K562 (cell line): Measurements from ENCODE around the gene POT1. TPM values are rescaled to one million over a fixed set of nuclear protein-coding genes. Genes with fewer than 3 reads are reported as not detected.

ENCODE experiments used
- ATAC-seq: fragments of 200-7000 bp; cut with Tn5 transposase; 3 replicates; pipeline ENCODE4 v1.9.1; 2020; ENCODE audit warnings: moderate library complexity
- BruUV-seq: library from RNA; stranded (reverse); fragments of 400-500 nt; replicated peaks from 2 replicates; lab custom pipeline; 2021; lab: Mats Ljungman, UMichigan
- CTCF ChIA-PET: fragments of 300-600 bp; formaldehyde crosslinking; extraction: SDS; loops from one replicate; lab custom pipeline; 2021; ENCODE audit warnings: low intra/inter-chr PET ratio; lab: Yijun Ruan, JAX
- POLR2A ChIA-PET: fragments of 300-600, 350-650 bp; sonication (Branson Sonifier 250); formaldehyde crosslinking; extraction: SDS; loops from one replicate; lab custom pipeline; 2021; ENCODE audit warnings: antibody characterized with exemption, inconsistent platforms; lab: Yijun Ruan, JAX
- DNase-seq, 4 experiments: peaks; one replicate each; pipeline versions ENCODE4 v3.0.0 to v3.0.0-alpha.2; 2011 to 2018; ENCODE audit warnings: low spot score in 3 of 4, mixed read lengths in 3 of 4; ENCODE audit errors: extremely low read depth in 1 of 4
- FAIRE-seq: peaks from 2 replicates; lab custom pipeline; 2011; peaks lifted over from hg19 to GRCh38; lab: Jason Lieb, UNC
- H2AFZ ChIP-seq: 2 replicates; pipeline ENCODE4 v1.6.0; 2011; ENCODE audit warnings: low read depth, low read length, control low read depth, inconsistent platforms
- H3K27ac ChIP-seq: fragments of 200-600 bp; 3 replicates; pipeline ENCODE4 v1.8.0; 2011; ENCODE audit warnings: low read depth, mild to moderate bottlenecking, control low read depth, inconsistent platforms, low read length, moderate library complexity, mixed read lengths; ENCODE audit errors: extremely low read depth
- H3K27me3 ChIP-seq, 2 experiments: fragments of 300-600 bp in 1 of 2; 2 replicates in 1 of 2; 3 replicates in 1 of 2; pipeline versions ENCODE4 v1.6.0 to v1.8.0; 2011; ENCODE audit warnings: inconsistent platforms in 2 of 2, low read length in 2 of 2, mild to moderate bottlenecking in 1 of 2, mixed read lengths in 1 of 2, moderate library complexity in 1 of 2; ENCODE audit not compliant: control insufficient read depth in 2 of 2, insufficient read depth in 2 of 2
- H3K36me3 ChIP-seq: fragments of 300-600 bp; 3 replicates; pipeline ENCODE4 v1.8.0; 2011; ENCODE audit warnings: mild to moderate bottlenecking, low read length, inconsistent platforms; ENCODE audit not compliant: control insufficient read depth, insufficient read depth
- H3K4me1 ChIP-seq, 2 experiments: fragments of 200-600 bp in 1 of 2; replicated peaks in 1 of 2; 2 replicates in 1 of 2; 3 replicates in 1 of 2; pipeline versions ENCODE4 v1.5.1 to v1.8.0; 2011; ENCODE audit warnings: inconsistent platforms in 2 of 2, low read length in 2 of 2, mild to moderate bottlenecking in 1 of 2, mixed read lengths in 1 of 2, moderate library complexity in 1 of 2; ENCODE audit not compliant: control insufficient read depth in 2 of 2, insufficient read depth in 2 of 2
- H3K4me2 ChIP-seq: 2 replicates; pipeline ENCODE4 v1.6.1; 2011; ENCODE audit warnings: low read length, control low read depth, inconsistent platforms, mixed read lengths; ENCODE audit not compliant: insufficient read depth
- H3K4me3 ChIP-seq: fragments of 200-600 bp; sonication (generic), shearing (Covaris generic); 2 replicates; pipeline ENCODE4 v1.5.1; 2016; ENCODE audit warnings: control low read depth, inconsistent platforms
- H3K79me2 ChIP-seq: fragments of 200-600 bp; 3 replicates; pipeline ENCODE4 v1.8.0; 2011; ENCODE audit warnings: low read length, inconsistent platforms; ENCODE audit not compliant: control insufficient read depth, insufficient read depth
- H3K9ac ChIP-seq, 2 experiments: 2 replicates each; pipeline versions ENCODE4 v1.6.0 to v1.6.1; 2011; ENCODE audit warnings: low read depth in 2 of 2, low read length in 2 of 2, control low read depth in 1 of 2, inconsistent platforms in 1 of 2, mild to moderate bottlenecking in 1 of 2, mixed read lengths in 1 of 2; ENCODE audit not compliant: insufficient read depth in 1 of 2
- H3K9me1 ChIP-seq: one replicate; pipeline ENCODE4 v1.6.0; 2011; ENCODE audit warnings: inconsistent platforms, mild to moderate bottlenecking, low read length, moderate library complexity; ENCODE audit not compliant: control insufficient read depth, insufficient read depth
- H3K9me3 ChIP-seq: replicated peaks from 2 replicates; pipeline ENCODE4 v1.5.1; 2011; ENCODE audit warnings: low read depth, low read length, inconsistent platforms; ENCODE audit not compliant: control insufficient read depth, insufficient read depth
- H4K20me1 ChIP-seq: replicated peaks from 2 replicates; pipeline ENCODE4 v1.6.1; 2011; ENCODE audit warnings: low read length, inconsistent platforms, mixed read lengths; ENCODE audit not compliant: control insufficient read depth, insufficient read depth
- ATF7 ChIP-seq: fragments of 450-650 bp; IDR thresholded peaks from 2 replicates; pipeline ENCODE4 v1.7.1; 2014; ENCODE audit warnings: mild to moderate bottlenecking, moderate library complexity
- JUND ChIP-seq, 2 experiments: IDR thresholded peaks; 2 replicates in 1 of 2; 3 replicates in 1 of 2; pipeline ENCODE4 v1.6.1; 2011; ENCODE audit warnings: borderline replicate concordance in 2 of 2, low read depth in 2 of 2, low read length in 2 of 2, improper control_type of control experiment in 1 of 2, missing biosample characterization in 1 of 2, missing genetic modification characterization in 1 of 2, missing genetic modification reagents in 1 of 2
- KDM1A ChIP-seq, 2 experiments: fragments of 450-650 bp; IDR thresholded peaks; 2 replicates each; pipeline ENCODE4 v1.6.1; 2016; ENCODE audit warnings: mild to moderate bottlenecking in 2 of 2
- MECOM ChIP-seq: fragments of 250-450 bp; sonication (Bioruptor Pico); IDR thresholded peaks from 2 replicates; pipeline ENCODE4 v1.8.0; 2022; ENCODE audit warnings: inconsistent platforms
- PRMT5 ChIP-seq: sonication (generic); formaldehyde crosslinking; IDR thresholded peaks from 2 replicates; pipeline ENCODE4 v1.5.0; 2020; ENCODE audit warnings: missing genetic modification reagents
- RCOR1 ChIP-seq, 2 experiments: IDR thresholded peaks; 2 replicates each; pipeline ENCODE4 v1.6.1; 2012; ENCODE audit warnings: low read depth in 2 of 2, low read length in 2 of 2, borderline replicate concordance in 1 of 2, improper control_type of control experiment in 1 of 2
- ZFX ChIP-seq: sonication (generic); formaldehyde crosslinking; IDR thresholded peaks from 2 replicates; pipeline ENCODE4 v1.8.0; 2022; ENCODE audit warnings: mild to moderate bottlenecking, missing genetic modification reagents, moderate library complexity
- WGBS: fragments of 100-300 bp; shearing (Covaris generic); methylation state at CpG from one replicate; pipeline ENCODE4 v1.1.6; 2016; ENCODE audit warnings: low coverage, mixed read lengths; ENCODE audit not compliant: insufficient coverage; ENCODE audit errors: missing lambda C conversion rate; 5-methylcytosine and 5-hydroxymethylcytosine counted together
- in situ Hi-C: fragments of 300-500 bp; cut with MboI; formaldehyde crosslinking; loops from 4 replicates; pipeline ENCODE4 v1.15.0; 2018; ENCODE audit warnings: inconsistent platforms, mixed read lengths
- intact Hi-C: fragments of 100-400 bp; cut with micrococcal nuclease; formaldehyde crosslinking; loops from 2 replicates; pipeline ENCODE4 v1.14.2; 2022
- polyA plus RNA-seq, 8 experiments: library from polyadenylated mRNA; depleted of rRNA in 4 of 8; stranded (reverse) in 5 of 8; unstranded in 3 of 8; fragments of >200 nt; fragmentation: Nextera tagmentation in 2 of 8; fragmentation: Illumina TruSeq in 1 of 8; extraction: Ambion mirVana in 2 of 8; extraction: Trizol in 1 of 8; gene quantifications; 2 replicates each; pipeline versions ENCODE4 v1.2.1 to v1.2.3, GENCODE V29; 2011 to 2014; ENCODE audit warnings: inconsistent platforms in 1 of 8, missing spikeins in 1 of 8
- total RNA-seq, 7 experiments: library from RNA; depleted of rRNA in 6 of 7; stranded (reverse); fragments of >200 nt in 6 of 7; fragmentation: Illumina TruSeq in 2 of 7; extraction: Trizol in 2 of 7; gene quantifications; 2 replicates each; pipeline versions ENCODE4 v1.2.1 to v1.2.3, GENCODE V29; 2011 to 2021; ENCODE audit warnings: low replicate concordance in 1 of 7
- TF ChIP-seq, protein P1 (sequence below), 2 experiments: fragments of 450-650 bp in 1 of 2; sonication (generic) in 1 of 2; formaldehyde crosslinking in 1 of 2; IDR thresholded peaks in 1 of 2; conservative IDR thresholded peaks in 1 of 2; 2 replicates each; pipeline versions ENCODE4 v1.6.1 to v1.8.1; 2016 to 2023; ENCODE audit warnings: mild to moderate bottlenecking in 2 of 2, moderate library complexity in 2 of 2, inconsistent platforms in 1 of 2, missing genetic modification reagents in 1 of 2

The POT1 gene
- total and polyA plus RNA-seq, 9 of the 15 experiments (the other 6 are each of a cell fraction or from before 2014, with no cell fraction given): 37.9 to 140 (median 63.6) TPM

GRCh38 chr7:124908259-124908658 lies 21.4 kb downstream of the POT1 start:
- H3K9ac ChIP-seq: no peak overlapping the region
- ChIA-PET CTCF (no interaction called here), POLR2A (no interaction called here)
- DNase-seq (no peak), FAIRE-seq (no peak), ATAC-seq (no peak)
- H3K4me2 ChIP-seq: no peak overlapping the region
- H3K9me1 ChIP-seq: no peaks in the 10 kb centered on the region
- TF ChIP-seq RCOR1 (IDR thresholded peaks at IDR 0.05; ENCODE audit: borderline replicate concordance in 1 of 2, low read depth in 2 of 2, low read length in 2 of 2) (no peak), KDM1A (IDR thresholded peaks at IDR 0.05) (peak; percentile 29 to 62; a peak in 3 of 4 replicates), ZFX (no peak)
- no peaks in the 10 kb centered on the region for H3K9me3 ChIP-seq
- in situ Hi-C loops (no loop called here), intact Hi-C loops (no loop called here)
- peaks cover 3% of the 10 kb centered on the region; the same call in 2 of the 3 replicates for H3K36me3 ChIP-seq
- H3K4me3 ChIP-seq: no peak overlapping the region
- 0 out of 3 replicates have a peak, but pooled peaks cover 20% of the 10 kb centered on the region for H3K79me2 ChIP-seq
- no peaks in the 10 kb centered on the region for H4K20me1 ChIP-seq
- H2AFZ ChIP-seq: no peak overlapping the region
- no TSS peak for BruUV-seq
- H3K27ac ChIP-seq: no peak overlapping the region
- no peaks in the 10 kb centered on the region for H3K4me1 ChIP-seq
- H3K27me3 ChIP-seq: no peaks in the 10 kb centered on the region

- Histone ChIP-seq H3K4me2 (no peak overlapping the region), H3K4me1 (no peaks in the 10 kb centered on the region), H3K27me3 (no peaks in the 10 kb centered on the region), H3K9ac (no peak overlapping the region), H3K4me3 (no peak overlapping the region), H3K79me2 (0 out of 3 replicates have a peak, but pooled peaks cover 20% of the 10 kb centered on the region), H2AFZ (no peak overlapping the region), H3K36me3 (peaks cover under 1% of the 10 kb centered on the region; the same call in 1 of the 3 replicates), H3K9me3 (no peaks in the 10 kb centered on the region), H3K9me1 (no peaks in the 10 kb centered on the region), H4K20me1 (no peaks in the 10 kb centered on the region), H3K27ac (no peak overlapping the region)
- ATAC-seq (peak; percentile 84), DNase-seq (no peak), FAIRE-seq (no peak)
- intact Hi-C loops: no loop called here
- WGBS: 17% methylated on average over 1 of the region's 1 CpG
- no TSS peak for BruUV-seq
- in situ Hi-C loops: no loop called here
- CTCF ChIA-PET: no interaction called here
- TF ChIP-seq, protein P1, sequence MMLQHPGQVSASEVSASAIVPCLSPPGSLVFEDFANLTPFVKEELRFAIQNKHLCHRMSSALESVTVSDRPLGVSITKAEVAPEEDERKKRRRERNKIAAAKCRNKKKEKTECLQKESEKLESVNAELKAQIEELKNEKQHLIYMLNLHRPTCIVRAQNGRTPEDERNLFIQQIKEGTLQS (IDR thresholded peaks at IDR 0.05): peak; percentile 31; the same call in 1 of the 2 replicates
- TF ChIP-seq, protein P1 (CRISPR knock-in tag; conservative IDR thresholded peaks at IDR 0.05): no peak
- TF ChIP-seq PRMT5 (no peak), ATF7 (peak; percentile 34; the same call in 1 of the 2 replicates), MECOM (CRISPR knock-in tag) (no peak), JUND (IDR thresholded peaks at IDR 0.05; ENCODE audit: borderline replicate concordance, low read depth, low read length) (no peak), JUND (tag; IDR thresholded peaks at IDR 0.05; ENCODE audit: borderline replicate concordance, low read depth, low read length) (peak; percentile 36; the same call in 1 of the 3 replicates)
- POLR2A ChIA-PET: no interaction called here
Measured at GRCh38 chr7:124907490-124907889, 22.1 kb downstream of the POT1 start.
